ENCODE results near the gene AQP7. TPM values are rescaled to one million over a fixed set of nuclear protein-coding genes. Genes with fewer than 3 reads are reported as not detected.

The AQP7 gene
- polyA plus RNA-seq, 1 of the 3 experiments (the other 2 are of a cell fraction): 0.05 TPM

DNA sequence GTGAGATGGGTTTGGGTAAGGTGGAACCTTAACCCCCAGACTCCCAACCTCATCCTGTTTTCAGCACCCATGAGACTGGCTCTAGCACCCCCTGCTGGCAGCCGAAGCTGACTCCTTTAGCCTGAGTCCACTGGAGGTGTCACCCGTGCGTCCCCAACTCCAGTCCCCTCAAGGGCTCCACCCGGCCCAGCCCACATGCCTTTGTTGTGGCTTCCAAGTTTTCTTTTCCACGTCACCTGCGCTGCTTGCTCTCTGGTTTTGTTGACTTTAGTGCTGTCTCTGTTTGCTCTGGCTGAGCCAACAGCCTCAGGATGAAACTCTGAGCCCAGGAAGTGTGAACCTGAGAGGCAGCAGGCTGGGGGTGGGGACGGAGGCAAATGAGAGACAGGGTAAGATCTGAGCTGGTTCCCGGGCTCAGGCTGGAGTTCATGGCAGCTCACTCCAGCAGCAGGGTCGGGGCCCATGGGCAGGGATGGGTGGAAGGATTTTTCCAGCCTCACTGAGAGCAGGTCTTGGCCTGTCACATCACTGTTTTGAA, 13.2 kb upstream of the AQP7 start:
- POLR2A ChIA-PET: no interaction called here
- no peak overlapping the region for H2AFZ ChIP-seq (ENCODE audit: low read depth)
- peak; percentile 76 for DNase-seq

DNA sequence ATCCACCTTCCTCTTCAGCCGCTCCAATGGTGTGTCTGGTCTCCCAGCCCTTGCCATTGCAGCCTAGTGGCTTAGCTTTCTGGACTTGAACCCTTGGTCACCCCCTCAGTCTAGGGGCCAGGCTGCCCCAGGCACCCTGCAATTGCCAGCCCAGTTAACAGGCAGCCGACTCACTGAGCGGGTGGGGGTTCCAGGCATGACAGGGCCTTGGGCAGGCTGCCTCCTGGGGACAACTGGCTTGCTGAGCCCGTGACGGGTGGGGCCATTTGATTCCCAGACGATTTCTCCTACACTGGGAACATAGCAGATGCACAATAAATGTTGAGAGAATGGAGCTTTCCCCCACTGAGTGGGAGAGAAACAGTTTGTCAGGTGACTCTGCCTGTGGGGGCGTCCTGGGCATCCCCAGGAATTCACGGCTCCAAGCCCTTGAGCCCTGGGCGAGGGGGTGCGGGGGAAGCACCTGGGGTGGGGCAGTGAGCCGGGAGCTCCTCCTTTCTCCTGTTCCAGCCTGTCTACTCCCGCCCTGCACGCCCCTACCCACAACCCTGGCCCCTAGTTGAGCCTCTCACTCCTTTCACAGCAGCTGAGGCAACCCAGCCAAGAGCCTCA, 12.6 kb upstream of the AQP7 start:
- H3K4me2 ChIP-seq: no peak overlapping the region
- WGBS (ENCODE audit: low lambda C conversion rate): 63% methylated on average over 10 of the region's 13 CpGs
- POLR2A ChIA-PET: no interaction called here
- no peak overlapping the region for H2AFZ ChIP-seq (ENCODE audit: low read depth)
- no peak overlapping the region for H3K9ac ChIP-seq
- H3K27me3 ChIP-seq (ENCODE audit: insufficient read depth): no peaks in the 10 kb centered on the region
- H4K20me1 ChIP-seq (ENCODE audit: insufficient read depth): no peaks in the 10 kb centered on the region
- no peak overlapping the region for H3K4me3 ChIP-seq (ENCODE audit: low read depth in 2 of 2, low read length in 1 of 2)
- no peaks in the 10 kb centered on the region for H3K36me3 ChIP-seq (replicated peaks in 1 of 2; ENCODE audit: control insufficient read depth in 1 of 2, insufficient read depth in 2 of 2, low read length in 1 of 2)
- H3F3A ChIP-seq (replicated peaks; ENCODE audit: insufficient read depth): no peaks in the 10 kb centered on the region
- no peak for TF ChIP-seq MEF2A (IDR thresholded peaks at IDR 0.05; ENCODE audit: borderline replicate concordance, low read depth)
- TF ChIP-seq FOXJ3 (CRISPR knock-in tag; IDR thresholded peaks at IDR 0.05): no peak
- TF ChIP-seq ELF1 (IDR thresholded peaks at IDR 0.05): no peak
- TF ChIP-seq GATA2 (CRISPR knock-in tag; IDR thresholded peaks at IDR 0.05): no peak
- TF ChIP-seq TCF12 (IDR thresholded peaks at IDR 0.05): no peak
- TF ChIP-seq JUND (IDR thresholded peaks at IDR 0.05): no peak
- no peak for TF ChIP-seq CHD2 (IDR thresholded peaks at IDR 0.05; ENCODE audit: low read length, partially characterized antibody)
- no peak for TF ChIP-seq FOXM1 (IDR thresholded peaks at IDR 0.05; ENCODE audit: low read depth)
- H3K9me3 ChIP-seq: no peaks in the 10 kb centered on the region
- no peaks in the 10 kb centered on the region for H3K79me2 ChIP-seq (ENCODE audit: insufficient read depth)
- no peak overlapping the region for H3K27ac ChIP-seq (ENCODE audit: low read depth in 2 of 2, low read length in 1 of 2)
- CTCF ChIA-PET: interaction anchor here (1.0 to 7.7 kb wide), 17 partner anchors 10 to 131 kb away, joined by 3 to 52 read pairs (median 6); no protein-coding TSS in a partner anchor
- no peaks in the 10 kb centered on the region for H3K4me1 ChIP-seq (ENCODE audit: control insufficient read depth in 1 of 2, insufficient read depth in 2 of 2, low read depth in 1 of 2, low read length in 1 of 2)
- no peak for DNase-seq
- H3K9me2 ChIP-seq: no peaks in the 10 kb centered on the region

More for the DNA sequence above, 13.2 kb upstream of the AQP7 start:
- no peaks in the 10 kb centered on the region for H3F3A ChIP-seq (replicated peaks; ENCODE audit: insufficient read depth)
- no peaks in the 10 kb centered on the region for H4K20me1 ChIP-seq (ENCODE audit: insufficient read depth)
- WGBS (ENCODE audit: low lambda C conversion rate): 42% methylated on average over 8 of the region's 9 CpGs
- H3K4me1 ChIP-seq (ENCODE audit: control insufficient read depth in 1 of 2, insufficient read depth in 2 of 2, low read depth in 1 of 2, low read length in 1 of 2): no peaks in the 10 kb centered on the region
- H3K9ac ChIP-seq: no peak overlapping the region
- H3K36me3 ChIP-seq (replicated peaks in 1 of 2; ENCODE audit: control insufficient read depth in 1 of 2, insufficient read depth in 2 of 2, low read length in 1 of 2): no peaks in the 10 kb centered on the region
- H3K79me2 ChIP-seq (ENCODE audit: insufficient read depth): no peaks in the 10 kb centered on the region
- TF ChIP-seq, protein P1, sequence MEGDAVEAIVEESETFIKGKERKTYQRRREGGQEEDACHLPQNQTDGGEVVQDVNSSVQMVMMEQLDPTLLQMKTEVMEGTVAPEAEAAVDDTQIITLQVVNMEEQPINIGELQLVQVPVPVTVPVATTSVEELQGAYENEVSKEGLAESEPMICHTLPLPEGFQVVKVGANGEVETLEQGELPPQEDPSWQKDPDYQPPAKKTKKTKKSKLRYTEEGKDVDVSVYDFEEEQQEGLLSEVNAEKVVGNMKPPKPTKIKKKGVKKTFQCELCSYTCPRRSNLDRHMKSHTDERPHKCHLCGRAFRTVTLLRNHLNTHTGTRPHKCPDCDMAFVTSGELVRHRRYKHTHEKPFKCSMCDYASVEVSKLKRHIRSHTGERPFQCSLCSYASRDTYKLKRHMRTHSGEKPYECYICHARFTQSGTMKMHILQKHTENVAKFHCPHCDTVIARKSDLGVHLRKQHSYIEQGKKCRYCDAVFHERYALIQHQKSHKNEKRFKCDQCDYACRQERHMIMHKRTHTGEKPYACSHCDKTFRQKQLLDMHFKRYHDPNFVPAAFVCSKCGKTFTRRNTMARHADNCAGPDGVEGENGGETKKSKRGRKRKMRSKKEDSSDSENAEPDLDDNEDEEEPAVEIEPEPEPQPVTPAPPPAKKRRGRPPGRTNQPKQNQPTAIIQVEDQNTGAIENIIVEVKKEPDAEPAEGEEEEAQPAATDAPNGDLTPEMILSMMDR (IDR thresholded peaks at IDR 0.05): peak; percentile 71
- TF ChIP-seq RFX5 (IDR thresholded peaks at IDR 0.05; ENCODE audit: low read length): no peak
- TF ChIP-seq RAD21 (IDR thresholded peaks at IDR 0.05; ENCODE audit: low read length): peak; percentile 54
- TF ChIP-seq SMC3 (IDR thresholded peaks at IDR 0.05; ENCODE audit: low read depth, low read length): peak; percentile 49
- H3K9me3 ChIP-seq: no peaks in the 10 kb centered on the region
- H3K27ac ChIP-seq (ENCODE audit: low read depth in 2 of 2, low read length in 1 of 2): no peak overlapping the region
- no peaks in the 10 kb centered on the region for H3K9me2 ChIP-seq
- H3K4me2 ChIP-seq: no peak overlapping the region
- no peak overlapping the region for H3K4me3 ChIP-seq (ENCODE audit: low read depth in 2 of 2, low read length in 1 of 2)
- CTCF ChIA-PET: interaction anchor here (0.6 to 7.7 kb wide), 18 partner anchors 11 to 132 kb away, joined by 3 to 52 read pairs (median 6); no protein-coding TSS in a partner anchor
- no peaks in the 10 kb centered on the region for H3K27me3 ChIP-seq (ENCODE audit: insufficient read depth)

Measured in SK-N-SH (cell line).